ENCODE results near the gene PIGL.
A peak's percentile ranks its signal among the peaks of the same experiment; 100 is the strongest.

PIGL gene

DNA sequence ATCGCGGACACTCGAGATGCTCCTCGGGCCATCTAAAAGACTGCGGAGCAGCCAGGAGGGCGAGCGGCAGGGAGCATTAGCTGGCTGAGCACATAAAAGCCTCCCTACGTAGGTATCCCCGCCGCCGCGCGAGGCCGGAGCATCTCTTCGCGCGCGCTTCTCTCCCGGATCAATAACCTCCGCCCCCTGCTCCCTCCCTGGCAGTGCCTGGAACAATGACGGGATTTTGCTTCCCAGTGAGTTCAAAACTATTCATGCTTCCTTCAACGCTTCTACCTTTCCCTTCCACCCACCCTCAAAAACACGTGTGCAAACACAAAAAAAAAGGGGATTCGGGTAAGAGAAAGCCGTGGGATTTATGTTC lies 135.3 kb downstream of the PIGL start:
- peak; percentile 11 to 30 (median 30) for DNase-seq (ENCODE audit: low read depth in 2 of 3, low spot score in 1 of 3)

DNA sequence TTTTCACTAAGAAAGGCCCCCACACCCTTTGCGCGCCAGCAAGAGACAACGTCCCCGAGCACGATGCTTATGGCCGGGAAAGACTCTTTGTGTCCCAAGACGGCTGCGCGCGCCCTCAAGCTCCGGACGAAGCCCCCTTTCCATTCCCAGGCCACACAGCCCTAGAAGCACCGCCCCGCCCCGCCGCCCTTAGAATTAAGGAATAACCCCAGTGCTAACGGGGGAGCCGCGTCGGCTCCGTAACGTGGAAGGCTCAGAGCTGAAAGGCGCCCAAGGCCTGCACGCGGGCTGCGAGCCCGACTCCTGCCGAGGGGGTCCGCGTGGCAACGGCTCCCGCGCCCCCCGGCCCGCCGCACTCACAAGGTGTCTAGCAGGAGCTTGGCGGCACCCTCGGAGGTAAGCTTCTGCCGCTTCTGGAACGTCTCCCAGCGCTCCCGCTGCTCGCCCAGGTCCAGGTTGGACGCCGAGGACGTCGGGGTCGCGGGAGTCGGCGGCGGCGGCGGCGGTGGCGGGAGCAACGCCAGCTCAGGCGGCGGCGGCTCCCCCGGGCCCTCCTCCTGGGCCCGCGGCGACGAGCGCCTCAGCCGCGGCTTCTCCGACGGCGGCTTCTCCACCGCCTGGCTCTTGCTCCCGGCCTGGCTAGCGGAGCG lies 135.8 kb downstream of the PIGL start:
- DNase-seq (ENCODE audit: low read depth in 2 of 3, low spot score in 1 of 3), result peak in 2 of 3 donors; percentile 16 to 32

DNA sequence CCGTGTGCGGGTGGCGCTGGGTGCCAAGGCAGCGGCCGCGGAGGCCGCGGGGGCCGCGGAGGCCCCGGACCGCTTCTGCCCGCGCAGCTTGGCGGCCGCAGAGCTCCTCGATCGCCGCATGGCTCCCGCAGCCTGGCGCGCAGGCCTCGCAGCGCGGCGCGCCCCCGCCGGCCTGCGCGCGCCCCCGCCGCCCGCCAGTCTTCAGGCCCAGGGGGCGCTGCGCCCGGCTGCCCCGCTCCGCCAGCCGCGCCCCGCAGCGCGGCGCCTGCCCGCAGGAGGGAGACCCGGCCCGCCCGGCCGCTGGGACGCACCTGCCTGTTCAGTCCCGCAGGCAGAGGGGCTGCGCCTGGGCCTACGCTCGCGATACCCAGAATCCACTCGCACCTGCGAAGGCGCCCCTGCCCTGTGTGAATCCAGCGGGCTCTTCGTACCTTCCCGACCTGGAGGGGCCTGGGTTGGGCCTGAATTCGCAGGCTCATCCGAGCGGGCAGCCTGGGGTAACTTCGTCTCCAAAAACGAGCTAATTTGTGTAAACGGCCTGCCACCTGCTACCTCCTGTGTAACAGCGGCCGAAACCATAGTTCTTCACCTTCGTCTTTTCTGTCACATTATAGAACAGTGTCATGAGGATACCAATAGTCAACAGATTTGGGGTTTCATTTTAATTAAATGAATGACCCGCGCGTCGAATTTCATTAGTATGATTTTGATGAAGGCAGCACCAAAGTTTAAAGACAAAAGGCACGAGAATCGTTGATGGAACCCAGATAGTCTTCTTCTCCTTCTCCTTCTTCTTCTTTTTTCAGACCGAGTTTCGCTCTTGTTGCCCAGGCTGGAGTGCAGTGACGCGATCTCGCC lies 136.5 kb downstream of the PIGL start, which contains the start of gene CENPV:
Gene CENPV (minus strand): TSS at position 153 of the 858 bp plus-strand sequence. CDS start 33 bp downstream, at position 120.
- peak; percentile 29 to 51 (median 45) for DNase-seq (ENCODE audit: low read depth in 2 of 3, low spot score in 1 of 3)

DNA sequence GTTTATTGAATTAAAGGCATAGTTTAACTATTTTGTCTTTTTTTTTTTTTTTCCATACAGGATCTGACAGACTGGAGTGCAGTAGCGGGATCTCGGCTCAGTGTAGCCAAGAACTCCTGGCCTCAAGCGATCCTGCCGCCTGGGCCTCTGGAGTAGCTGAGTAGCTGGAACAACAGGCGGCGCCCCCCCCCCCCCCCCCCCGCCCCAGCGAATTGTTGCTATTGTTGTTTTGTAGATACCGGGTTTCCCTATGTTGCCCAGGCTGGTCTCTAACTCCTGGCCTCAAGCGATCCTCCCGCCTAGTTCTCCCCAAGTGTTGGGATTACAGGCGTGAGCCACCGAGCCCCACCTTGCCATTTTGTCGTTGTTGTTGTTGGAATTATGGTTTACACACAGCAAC lies 137.6 kb downstream of the PIGL start:
- DNase-seq (ENCODE audit: low read depth in 2 of 3, low spot score in 1 of 3), result no peak

DNA sequence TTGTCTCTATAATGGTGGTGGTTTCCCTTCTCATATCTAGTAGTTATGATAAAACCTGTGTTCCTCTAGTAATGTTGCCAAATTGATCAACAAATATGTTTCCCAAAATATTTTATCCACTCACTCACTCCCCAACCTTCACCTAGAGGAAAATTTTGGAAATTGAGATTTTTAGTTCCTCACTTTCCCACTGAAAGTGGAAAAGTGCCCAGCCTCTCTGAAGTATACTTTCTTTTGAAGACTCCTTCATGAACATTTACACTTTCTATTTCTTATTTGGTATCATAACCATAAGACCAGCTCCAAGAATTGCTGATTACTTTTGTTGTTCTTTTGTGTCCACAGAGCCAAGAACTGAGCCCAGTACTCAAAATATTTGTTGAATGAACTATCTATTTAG lies 141.4 kb downstream of the PIGL start:
- no peak for DNase-seq (ENCODE audit: low read depth in 2 of 3, low spot score in 1 of 3)

DNA sequence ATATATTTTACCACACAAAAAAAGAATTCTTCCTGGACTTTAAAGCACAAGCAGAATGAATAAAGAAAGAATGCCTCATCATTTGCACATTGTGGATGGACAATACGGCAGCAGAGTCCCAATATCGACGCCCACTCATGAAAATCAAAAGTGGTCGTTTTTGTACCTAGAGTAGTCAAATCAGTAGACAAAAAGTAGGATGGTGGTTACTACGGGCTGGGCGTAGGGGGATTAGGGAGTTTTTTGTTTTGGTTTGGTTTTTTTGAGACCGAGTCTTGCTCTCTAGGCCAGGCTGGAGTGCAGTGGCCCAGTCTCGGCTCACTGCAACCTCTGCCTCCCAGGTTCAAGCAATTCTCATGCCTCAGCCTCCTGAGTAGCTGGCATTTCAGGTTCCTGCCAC lies 144.9 kb downstream of the PIGL start:
- DNase-seq (ENCODE audit: low read depth in 2 of 3, low spot score in 1 of 3), result peak in 1 of 3 donors; percentile 14

DNA sequence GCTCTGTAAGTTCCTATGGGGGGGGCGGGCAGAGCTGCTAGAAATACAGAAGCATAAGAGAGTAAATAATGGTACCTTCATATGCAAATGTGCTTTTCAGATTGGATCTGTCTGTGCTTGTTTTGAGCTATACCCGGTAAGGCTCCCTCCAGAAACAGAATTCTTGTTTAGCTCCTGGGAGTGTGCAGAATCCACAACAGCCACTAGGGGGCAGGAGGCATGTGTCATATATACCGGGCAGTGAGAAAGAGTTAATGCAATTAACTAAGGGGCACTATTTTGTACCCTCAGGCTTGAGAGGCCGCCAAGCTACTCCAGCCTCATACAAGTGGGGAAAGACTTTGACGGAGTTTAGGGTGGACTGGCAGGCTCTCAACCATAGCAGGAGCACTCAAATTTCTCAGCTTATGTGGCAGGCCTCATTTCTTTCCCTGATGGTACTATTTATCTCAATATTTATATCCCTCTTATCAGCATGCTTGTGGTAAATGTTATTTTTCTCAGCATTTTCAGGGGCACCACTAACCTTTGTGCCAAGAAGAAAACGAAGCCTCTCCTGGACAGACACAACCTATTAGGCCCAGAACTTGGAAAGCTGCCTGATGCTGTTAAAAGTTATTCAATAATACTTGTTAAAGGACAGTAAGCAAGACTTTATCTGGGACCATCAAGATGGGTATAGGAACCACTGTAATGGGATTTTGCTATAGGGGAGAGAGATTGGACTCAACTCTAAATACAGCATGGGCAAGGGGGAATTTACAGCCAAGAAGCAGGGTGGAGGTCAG lies 146.9 kb downstream of the PIGL start:
- DNase-seq (ENCODE audit: low read depth in 2 of 3, low spot score in 1 of 3), result peak; percentile 63 to 78 (median 71)

DNA sequence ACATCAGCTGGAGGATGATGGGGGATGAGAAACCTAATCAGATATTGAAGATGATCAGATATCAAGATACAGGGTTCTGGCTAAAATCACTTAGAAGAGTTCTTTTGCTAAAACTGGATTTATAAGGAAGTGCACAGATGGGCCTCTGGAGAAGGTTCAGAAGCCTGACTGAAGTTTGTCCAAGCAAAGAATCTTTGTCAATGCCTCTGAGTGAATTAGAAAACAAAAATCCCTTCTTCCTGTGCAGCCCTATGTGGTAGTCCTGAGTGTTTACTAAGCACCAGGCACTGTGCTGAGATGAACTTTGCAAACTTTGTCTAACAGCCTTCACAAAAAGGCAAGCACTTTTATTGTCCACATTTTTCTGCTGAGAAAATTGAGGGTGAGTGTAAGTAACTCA lies 147.6 kb downstream of the PIGL start:
- DNase-seq (ENCODE audit: low read depth in 2 of 3, low spot score in 1 of 3), result no peak

DNA sequence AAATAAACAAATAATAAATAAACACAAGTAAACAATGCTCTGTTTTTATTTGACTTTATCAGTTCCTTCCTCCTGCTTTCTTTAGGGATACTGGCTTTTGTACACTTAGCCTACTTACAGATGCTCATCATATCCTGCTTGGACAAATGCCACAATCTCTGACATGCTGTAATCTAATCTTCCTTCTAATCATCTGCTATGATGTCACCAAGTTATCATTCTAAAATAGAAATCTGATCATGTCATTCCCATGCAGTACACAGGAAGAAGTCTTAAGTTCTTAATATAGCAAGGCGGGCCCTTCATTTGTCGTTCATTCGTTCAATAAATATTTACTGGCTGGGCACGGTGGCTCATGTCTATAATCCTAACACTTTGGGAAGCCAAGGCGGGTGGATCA lies 154.7 kb downstream of the PIGL start:
- DNase-seq (ENCODE audit: low read depth in 2 of 3, low spot score in 1 of 3), result no peak

DNA sequence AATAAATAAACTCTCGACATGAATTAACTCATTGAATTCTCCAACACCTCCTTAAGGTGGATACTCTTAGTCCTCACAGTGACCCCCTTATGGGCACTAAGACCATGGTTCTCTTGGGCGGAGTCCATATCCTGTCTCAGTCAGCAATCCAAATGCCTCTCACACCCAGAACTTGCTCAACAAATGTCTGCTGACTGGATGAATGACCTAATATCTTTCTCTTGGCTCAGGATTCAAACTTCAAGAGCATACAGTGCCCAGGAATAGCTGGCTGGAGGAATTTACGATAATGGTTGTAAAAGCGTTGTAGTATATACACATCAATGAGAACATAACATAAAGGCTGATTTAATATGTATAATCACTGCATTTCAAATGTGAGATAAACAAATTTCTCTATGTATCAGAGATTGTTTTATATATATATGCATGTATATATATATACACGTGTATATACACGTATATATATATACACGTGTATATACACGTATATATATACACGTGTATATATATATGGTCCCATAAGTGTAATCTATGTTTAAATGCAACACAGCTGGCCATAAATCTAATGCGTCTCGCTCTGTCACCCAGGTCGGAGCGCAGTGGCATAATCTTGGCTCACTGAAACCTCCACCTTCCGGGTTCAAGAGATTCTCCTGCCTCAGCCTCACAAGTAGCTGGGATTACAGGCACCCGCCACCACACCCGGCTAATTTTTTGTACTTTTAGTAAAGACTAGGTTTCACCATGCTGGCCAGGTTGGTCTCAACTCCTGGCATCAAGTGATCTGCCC lies 157.3 kb downstream of the PIGL start:
- DNase-seq (ENCODE audit: low read depth in 2 of 3, low spot score in 1 of 3), result no peak
